Pancreas (tissue), 10 donors: ENCODE data around the gene SEMA6B. TPM values are rescaled to one million over a fixed set of nuclear protein-coding genes. Genes with fewer than 3 reads are reported as not detected.
A peak's percentile ranks its signal among the peaks of the same experiment; 100 is the strongest.

ENCODE experiments used
- ATAC-seq, 4 donors: fragments of 200-7000 bp; cut with Tn5 transposase; one replicate each; pipeline versions ENCODE4 v1.8.0 to v1.9.1; 2020; ENCODE audit warnings: mild to moderate bottlenecking in 4 of 4, moderate library complexity in 4 of 4
- DNase-seq, 6 donors: peaks; one replicate each; pipeline ENCODE4 v3.0.0-alpha.2; 2020
- FAIRE-seq: peaks from 2 replicates; lab custom pipeline; 2012; peaks lifted over from hg19 to GRCh38; lab: Jason Lieb, UNC
- H3K27ac ChIP-seq, 4 donors: fragments of 200-600 bp; sonication (generic); 1 replicate in 3 of 4; 2 replicates in 1 of 4; pipeline versions ENCODE4 v1.5.0 to v1.8.0; 2020
- H3K27me3 ChIP-seq, 4 donors: fragments of 200-600 bp; one replicate each; pipeline ENCODE4 v1.8.0; 2021
- H3K36me3 ChIP-seq, 3 donors: fragments of 200-600 bp; sonication (generic) in 1 of 3; one replicate each; pipeline versions ENCODE4 v1.5.0 to v1.8.0; 2020 to 2021
- H3K4me1 ChIP-seq, 3 donors: fragments of 200-600 bp; one replicate each; pipeline ENCODE4 v1.8.0; 2021
- H3K4me3 ChIP-seq, 4 donors: fragments of 200-600 bp; sonication (generic) in 2 of 4; one replicate each; pipeline versions ENCODE4 v1.5.0 to v1.8.0; 2020 to 2021
- H3K9me3 ChIP-seq, 4 donors: fragments of 200-600 bp; one replicate each; pipeline ENCODE4 v1.8.0; 2021
- WGBS, 2 donors: extraction: QIAGEN DNeasy Blood & Tissue Kit; methylation state at CpG; one replicate each; pipeline ENCODE4 v1.1.7; 2013; 5-methylcytosine and 5-hydroxymethylcytosine counted together
- intact Hi-C, 3 donors: fragments of 100-400 bp; cut with DNase I; formaldehyde crosslinking; loops; one replicate each; pipeline versions ENCODE4 v1.11.1 to v1.14.2; 2022
- polyA plus RNA-seq, 2 donors: library from polyadenylated mRNA; stranded (reverse); fragments of 200-250 nt; gene quantifications; one replicate each; pipeline ENCODE4 v1.2.3, GENCODE V29; 2013
- total RNA-seq, 6 donors: library from RNA; stranded (reverse); fragmentation: NEBNext Ultra II Directional in 4 of 6; extraction: Animal tissue kit (Norgen Biotek cat#: 25700) in 4 of 6; gene quantifications; one replicate each; pipeline versions ENCODE4 v1.2.1 to v1.2.4, GENCODE V29; 2021 to 2023
- TF ChIP-seq, protein P1 (sequence below), 4 donors: fragments of 200-600 bp; sonication (generic) in 3 of 4; IDR thresholded peaks; one replicate each; pipeline versions ENCODE4 v1.5.0 to v1.8.0; 2021; ENCODE audit warnings: antibody characterized with exemption in 4 of 4
- donor health status: healthy with polysubstance abuse.
- donor health status: DM: no; HTN: no; CAD: no; lungs with moderate emphysema.
- donor health status: DM: no; HTN: no; CAD: no.
- donor health status: control.
- donor health status: control.
- donor health status: Bipolar disorder and iron deficiency.
- donor health status: DM: yes; HTN: yes; CAD: no.
- donor health status: DM: no; HTN: no; CAD: no.
- donor health status: DM: no; HTN: no; CAD: no.
- donor health status: DM: yes; HTN: yes; CAD: no.

The SEMA6B gene
- total and polyA plus RNA-seq, 8 donors: 2.2 to 4.7 (median 3.5) TPM

DNA sequence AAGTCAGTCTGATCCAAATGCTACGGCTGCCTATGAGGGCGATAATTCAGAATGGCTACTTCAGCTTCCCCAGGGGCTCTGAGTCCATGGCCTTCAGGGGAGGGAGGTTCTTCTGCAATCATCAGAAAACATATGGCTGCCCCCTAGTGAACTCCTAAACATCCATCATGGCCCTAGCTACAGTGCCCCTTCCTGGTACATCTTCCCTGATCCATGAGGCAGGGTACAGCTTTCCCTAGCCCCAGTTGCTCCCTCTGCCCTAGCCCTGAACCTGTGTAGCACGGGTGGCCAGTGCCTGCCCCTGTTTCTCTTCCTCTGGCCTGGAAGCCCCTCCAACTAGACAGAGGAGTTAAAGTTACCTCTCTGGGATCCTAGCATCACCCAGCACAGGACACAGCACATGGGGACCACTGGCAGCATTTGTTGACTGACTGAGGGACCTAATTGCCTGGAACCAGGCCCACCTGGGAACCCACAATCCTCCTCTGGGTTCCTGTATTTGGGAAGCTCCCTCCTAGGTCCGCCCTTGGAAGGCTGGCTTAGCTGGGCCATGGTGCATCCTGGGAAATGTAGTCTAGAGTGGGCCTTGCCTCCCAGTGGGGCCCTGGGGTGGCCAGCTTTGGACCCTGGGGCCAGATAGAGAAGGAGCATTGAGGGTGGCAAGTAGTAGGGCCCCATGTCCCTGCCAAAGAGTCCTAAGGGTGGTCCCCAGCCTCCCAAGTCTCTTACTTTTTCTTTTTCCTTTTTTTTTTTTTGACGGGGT is 17.7 kb upstream of the SEMA6B start:
- H3K4me1 ChIP-seq: no peaks in the 10 kb centered on the region
- no peaks in the 10 kb centered on the region for H3K9me3 ChIP-seq
- no peak for ATAC-seq
- DNase-seq: no peak
- H3K27ac ChIP-seq: no peak overlapping the region
- peaks cover 0 to 10% (median 0%) of the 10 kb centered on the region in 4 donors for H3K27me3 ChIP-seq
- FAIRE-seq: no peak
- H3K4me3 ChIP-seq: no peak overlapping the region
- H3K36me3 ChIP-seq: no peaks in the 10 kb centered on the region
- TF ChIP-seq, protein P1, sequence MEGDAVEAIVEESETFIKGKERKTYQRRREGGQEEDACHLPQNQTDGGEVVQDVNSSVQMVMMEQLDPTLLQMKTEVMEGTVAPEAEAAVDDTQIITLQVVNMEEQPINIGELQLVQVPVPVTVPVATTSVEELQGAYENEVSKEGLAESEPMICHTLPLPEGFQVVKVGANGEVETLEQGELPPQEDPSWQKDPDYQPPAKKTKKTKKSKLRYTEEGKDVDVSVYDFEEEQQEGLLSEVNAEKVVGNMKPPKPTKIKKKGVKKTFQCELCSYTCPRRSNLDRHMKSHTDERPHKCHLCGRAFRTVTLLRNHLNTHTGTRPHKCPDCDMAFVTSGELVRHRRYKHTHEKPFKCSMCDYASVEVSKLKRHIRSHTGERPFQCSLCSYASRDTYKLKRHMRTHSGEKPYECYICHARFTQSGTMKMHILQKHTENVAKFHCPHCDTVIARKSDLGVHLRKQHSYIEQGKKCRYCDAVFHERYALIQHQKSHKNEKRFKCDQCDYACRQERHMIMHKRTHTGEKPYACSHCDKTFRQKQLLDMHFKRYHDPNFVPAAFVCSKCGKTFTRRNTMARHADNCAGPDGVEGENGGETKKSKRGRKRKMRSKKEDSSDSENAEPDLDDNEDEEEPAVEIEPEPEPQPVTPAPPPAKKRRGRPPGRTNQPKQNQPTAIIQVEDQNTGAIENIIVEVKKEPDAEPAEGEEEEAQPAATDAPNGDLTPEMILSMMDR (IDR thresholded peaks at IDR 0.05): no peak
- WGBS, 2 donors: 77% methylated on average over 5 of the region's 5 CpGs
- intact Hi-C loops: loop anchor here in 2 of 3 donors (5.0 kb wide), 1 partner anchor 55 kb away; no protein-coding TSS in a partner anchor

DNA sequence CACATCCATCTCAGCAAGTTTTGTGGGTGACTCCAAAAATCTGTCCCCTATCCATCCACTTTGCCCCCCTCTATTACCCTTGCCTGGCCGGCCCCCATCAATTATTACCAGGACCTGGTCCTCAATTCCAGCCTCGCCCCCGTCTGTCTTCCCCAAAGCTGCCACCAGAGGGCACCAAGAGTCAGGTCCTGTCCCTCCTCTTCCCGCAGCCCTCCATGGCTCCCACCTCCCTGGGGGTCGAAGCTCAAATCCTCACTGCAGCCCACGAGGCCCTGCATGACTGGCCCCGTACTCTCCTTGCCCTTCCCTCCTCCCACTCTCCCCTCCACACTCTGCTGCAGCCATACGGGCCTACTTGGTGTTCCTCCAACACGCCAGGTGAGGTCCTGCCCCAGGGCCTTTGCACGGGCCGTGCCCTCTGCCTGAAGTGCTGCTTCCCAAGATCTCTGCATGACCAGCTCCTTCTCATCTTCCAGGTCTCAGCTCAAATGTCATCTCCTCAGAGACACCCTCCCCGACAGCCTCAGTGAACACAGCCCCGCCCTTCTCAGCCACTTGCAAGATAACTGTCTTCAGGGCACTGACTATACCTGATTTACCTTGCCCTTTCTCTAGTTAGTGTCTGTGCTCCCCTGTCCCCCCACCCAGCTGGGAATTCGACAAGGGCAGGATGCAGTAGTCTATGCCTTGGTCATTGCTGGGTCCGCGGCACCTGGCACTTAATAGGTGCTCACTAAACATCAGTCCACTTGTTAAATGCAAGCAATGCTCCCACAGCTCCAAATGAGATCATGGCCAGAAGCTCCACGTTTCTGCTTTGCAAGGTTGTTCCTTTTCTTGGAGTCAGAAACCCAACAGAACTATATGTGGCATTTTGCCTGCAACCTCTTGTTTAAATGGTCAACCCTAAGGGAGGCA is 16.8 kb upstream of the SEMA6B start:
- H3K27ac ChIP-seq: peak overlapping the region in 1 of 4 donors; percentile 46
- no peaks in the 10 kb centered on the region for H3K36me3 ChIP-seq
- intact Hi-C loops: loop anchor here in 2 of 3 donors (5.0 kb wide), 1 partner anchor 56 kb away; no protein-coding TSS in a partner anchor
- ATAC-seq: peak; percentile 46 to 79 (median 71)
- no peak for FAIRE-seq
- peaks cover 0 to 10% (median 0%) of the 10 kb centered on the region in 4 donors for H3K27me3 ChIP-seq
- TF ChIP-seq, protein P1 (IDR thresholded peaks at IDR 0.05): peak; percentile 31 to 51 (median 39)
- no peaks in the 10 kb centered on the region for H3K9me3 ChIP-seq
- no peak overlapping the region for H3K4me3 ChIP-seq
- H3K4me1 ChIP-seq: no peaks in the 10 kb centered on the region
- peak in 5 of 6 donors; percentile 37 to 87 (median 69) for DNase-seq
- 50% methylated on average over 17 of the region's 17 CpGs for WGBS, 2 donors

DNA sequence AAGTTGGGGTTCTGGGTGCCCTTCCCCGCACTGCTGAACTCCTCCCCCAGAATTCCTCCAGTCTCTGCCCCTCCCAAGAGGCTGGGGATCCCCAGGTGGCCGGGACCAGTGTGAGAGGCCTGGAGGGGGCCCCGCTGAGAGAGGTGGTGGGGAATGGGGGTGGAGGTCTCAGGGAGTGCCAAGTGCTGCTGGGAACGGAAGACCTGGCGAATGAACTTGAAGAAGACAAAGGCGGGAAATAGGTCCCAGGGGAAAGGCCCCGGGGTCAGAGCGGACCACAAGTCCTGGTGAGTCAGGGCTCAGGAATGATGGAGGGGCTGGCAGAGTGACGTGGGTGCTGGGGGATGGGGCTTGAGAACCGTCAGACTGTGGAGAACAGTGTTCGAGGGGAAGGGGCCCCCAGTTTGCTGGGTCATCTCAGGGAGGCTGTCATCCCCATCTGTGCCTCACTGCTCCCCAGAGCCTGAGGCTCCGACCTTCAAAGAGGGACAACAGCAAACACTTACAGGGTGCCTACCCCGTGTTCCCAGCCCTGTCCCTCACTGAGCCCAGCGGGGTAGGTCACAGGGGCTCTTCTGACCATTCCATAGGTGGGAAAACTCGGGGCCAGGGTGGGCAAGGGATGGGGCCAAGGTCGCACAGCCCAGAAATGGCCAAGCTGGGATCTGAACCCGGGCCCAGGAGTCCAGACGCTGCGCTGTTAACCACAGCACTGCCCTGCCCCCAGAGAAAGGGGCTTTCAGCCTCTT is 16.0 kb upstream of the SEMA6B start:
- intact Hi-C loops: loop anchor here in 2 of 3 donors (5.0 kb wide), 1 partner anchor 57 kb away; no protein-coding TSS in a partner anchor
- H3K9me3 ChIP-seq: no peaks in the 10 kb centered on the region
- FAIRE-seq (no peak), DNase-seq (no peak), ATAC-seq (peak in 3 of 4 donors; percentile 27 to 65 (median 60))
- H3K27me3 ChIP-seq: peaks cover 0 to 7% (median 0%) of the 10 kb centered on the region in 4 donors
- H3K4me1 ChIP-seq: no peaks in the 10 kb centered on the region
- TF ChIP-seq, protein P1 (IDR thresholded peaks at IDR 0.05): no peak
- 29 to 35% methylated on average over 19 of the region's 19 CpGs for WGBS, 2 donors
- H3K27ac ChIP-seq: peak overlapping the region in 1 of 4 donors; percentile 46
- H3K4me3 ChIP-seq: no peak overlapping the region
- no peaks in the 10 kb centered on the region for H3K36me3 ChIP-seq

DNA sequence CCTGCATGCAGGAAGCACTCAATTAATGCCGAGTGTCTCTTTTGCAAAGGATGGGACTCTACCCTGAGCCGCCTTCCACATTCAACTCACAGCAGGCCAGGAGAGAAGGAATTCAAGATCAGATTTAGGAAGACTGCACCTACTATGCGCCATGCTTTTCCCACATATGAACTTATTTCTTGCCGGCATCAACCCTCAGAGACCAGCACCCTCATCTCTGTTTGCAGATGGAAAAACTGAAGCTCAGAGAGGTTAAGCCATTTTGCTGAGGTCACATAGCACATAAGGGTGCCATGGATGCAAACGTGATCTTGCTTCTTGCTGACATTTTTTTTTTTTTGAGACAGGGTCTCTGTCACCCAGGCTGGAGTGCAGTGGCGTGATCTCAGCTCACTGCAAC is 14.2 kb upstream of the SEMA6B start:
- 65 to 68% methylated on average over 6 of the region's 6 CpGs for WGBS, 2 donors
- H3K9me3 ChIP-seq: no peaks in the 10 kb centered on the region
- TF ChIP-seq, protein P1 (IDR thresholded peaks at IDR 0.05): no peak
- H3K36me3 ChIP-seq: no peaks in the 10 kb centered on the region
- ATAC-seq (no peak), DNase-seq (no peak), FAIRE-seq (no peak)
- no peaks in the 10 kb centered on the region for H3K4me1 ChIP-seq
- H3K4me3 ChIP-seq: no peak overlapping the region
- no peak overlapping the region for H3K27ac ChIP-seq
- H3K27me3 ChIP-seq: peaks cover 0 to 3% (median 0%) of the 10 kb centered on the region in 4 donors
- intact Hi-C loops: no loop called here
